NCI-H345 (cell line): ENCODE results near the gene FCHO1.

Experiments used
- DNase-seq: peaks from one replicate; lab custom pipeline; 2025; lab: John Stamatoyannopoulos, UW

The FCHO1 gene

DNA sequence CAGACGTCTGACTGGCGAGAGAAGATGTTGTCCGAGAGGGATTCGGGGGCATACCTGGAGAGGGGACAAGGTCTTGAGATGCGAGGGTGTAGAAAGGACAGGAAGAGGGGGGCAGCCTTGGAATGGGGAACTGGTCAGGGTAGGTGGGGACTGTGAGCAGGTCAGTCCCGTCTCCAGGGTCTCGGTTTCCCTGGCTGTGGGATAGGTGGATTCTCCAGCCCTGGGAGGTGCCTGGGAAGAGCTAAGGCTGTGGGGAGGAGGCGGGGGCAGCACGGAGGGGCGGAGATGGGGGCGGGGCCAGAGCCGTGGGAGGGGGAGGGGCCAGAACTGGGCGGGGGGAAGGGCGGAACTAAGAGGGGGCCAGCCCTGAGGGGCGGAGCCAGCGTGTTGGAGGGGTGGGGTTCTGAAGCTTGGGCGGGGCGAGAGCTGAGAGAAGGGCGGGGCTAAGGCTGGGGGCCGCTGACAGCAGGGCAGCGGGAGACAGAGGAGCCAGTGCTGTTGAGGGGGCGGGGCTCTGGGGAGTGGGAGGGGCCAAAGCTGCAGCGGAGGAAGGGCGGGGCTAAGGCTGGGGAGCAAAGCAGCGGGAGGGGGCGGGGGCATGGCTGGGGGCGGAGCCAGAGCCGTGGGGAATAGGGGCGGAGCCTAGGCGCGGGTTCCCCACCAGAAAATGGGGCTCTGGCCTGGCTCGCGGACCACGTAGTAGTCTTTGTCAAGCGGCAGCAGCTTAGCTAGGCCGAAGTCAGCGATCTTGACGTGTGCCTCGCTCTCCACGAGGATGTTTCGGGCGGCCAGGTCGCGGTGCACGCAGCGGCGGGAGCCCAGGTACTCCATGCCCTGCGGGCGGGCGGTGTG, 79.5 kb downstream of the FCHO1 start:
- DNase-seq = peak; percentile 72

DNA sequence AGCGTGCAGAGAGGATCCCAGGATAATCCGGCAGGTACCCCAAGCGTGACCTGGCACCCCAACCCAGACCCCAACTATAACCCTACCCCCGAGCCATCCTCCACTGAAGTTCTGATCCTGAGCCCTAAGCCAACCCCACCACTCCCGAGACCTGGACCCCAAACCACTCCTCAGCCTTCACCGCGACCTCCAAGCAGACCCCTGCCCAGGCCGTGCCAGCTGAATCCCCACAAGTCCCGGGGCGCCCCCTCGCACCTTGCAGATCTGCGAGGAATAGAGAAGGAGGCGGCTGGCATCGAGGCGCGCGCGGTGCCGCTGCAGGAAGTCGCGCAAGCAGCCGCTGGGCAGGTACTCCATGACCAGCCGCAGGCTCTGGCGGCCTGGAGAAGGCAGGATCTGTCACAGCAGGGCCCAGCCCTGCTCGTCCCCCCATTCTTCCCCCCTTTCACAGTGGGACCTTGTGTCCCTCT, 80.2 kb downstream of the FCHO1 start:
- DNase-seq = no peak

DNA sequence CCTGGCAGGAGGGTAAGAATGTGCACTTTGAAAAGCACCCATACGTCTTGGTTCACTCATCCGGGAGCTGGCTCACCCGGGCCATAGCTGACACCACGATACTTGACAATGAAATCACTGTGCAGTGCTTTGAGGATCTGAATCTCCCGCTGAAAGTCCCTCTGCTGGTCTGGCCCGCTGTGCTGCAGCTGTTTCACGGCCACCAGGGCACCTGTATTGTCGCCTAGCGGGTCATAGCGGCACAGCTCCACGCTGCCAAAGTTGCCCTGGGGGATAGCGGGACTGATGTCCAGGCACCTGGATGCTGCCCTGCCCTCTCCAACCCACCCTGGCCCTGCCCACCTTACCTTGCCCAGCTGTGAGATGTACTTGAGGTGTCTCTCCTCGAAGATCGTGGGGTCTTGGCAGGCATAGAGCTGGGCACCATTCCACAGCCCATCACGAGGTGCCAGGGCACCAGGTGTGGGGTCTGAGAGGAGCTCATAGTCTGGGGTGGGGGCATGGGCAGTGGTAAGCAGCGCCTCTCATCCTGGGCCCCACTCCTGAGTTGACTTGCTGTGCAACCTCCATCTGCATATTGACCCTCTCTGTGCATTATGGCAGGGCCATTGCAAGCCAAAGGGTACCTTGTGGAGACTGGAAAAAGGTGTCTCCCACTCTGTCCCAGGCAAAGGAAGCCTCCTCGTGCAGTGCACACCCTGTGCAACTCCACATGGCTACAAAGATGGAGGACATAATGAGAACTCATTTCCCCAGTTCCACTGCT, 81.3 kb downstream of the FCHO1 start:
- DNase-seq = no peak

DNA sequence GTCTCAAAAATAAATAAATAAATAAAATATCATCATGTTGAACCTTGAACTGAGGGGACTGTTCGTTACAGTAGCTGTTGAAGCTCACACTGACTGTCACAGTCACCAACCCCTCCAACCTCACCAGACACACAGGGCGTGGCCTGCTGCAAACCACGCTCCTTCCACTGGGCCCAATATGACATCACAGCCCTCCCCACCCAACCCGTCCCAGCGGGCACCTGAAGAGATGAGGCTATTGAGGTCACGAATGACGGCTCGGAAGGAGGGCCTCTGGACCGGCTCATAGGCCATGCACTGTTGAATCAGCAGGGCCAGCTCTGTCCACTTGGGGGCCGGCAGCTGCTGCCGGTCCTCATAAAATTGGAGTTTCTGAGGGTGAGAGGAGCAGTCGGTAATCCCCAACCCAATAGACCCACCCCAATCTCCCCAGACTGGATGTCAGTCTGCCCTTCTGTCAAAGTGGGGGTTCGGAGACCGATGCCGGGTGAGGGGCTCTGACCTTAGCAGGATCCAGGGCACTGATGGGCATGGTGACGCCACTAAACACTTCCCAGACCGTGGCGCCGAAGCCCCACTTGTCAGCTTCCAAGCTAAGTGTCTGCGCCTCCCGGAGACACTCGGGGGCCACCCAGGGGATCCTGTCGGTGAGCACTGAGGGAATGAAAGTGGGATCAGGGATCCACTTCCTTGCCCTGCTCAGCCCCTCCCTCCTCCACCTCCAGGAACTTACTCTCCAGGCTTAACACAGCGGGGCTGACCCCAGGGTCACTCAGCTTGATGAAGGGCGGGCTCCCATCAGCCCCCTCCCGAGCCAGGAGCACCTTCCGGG, 83.3 kb downstream of the FCHO1 start:
- no peak for DNase-seq

DNA sequence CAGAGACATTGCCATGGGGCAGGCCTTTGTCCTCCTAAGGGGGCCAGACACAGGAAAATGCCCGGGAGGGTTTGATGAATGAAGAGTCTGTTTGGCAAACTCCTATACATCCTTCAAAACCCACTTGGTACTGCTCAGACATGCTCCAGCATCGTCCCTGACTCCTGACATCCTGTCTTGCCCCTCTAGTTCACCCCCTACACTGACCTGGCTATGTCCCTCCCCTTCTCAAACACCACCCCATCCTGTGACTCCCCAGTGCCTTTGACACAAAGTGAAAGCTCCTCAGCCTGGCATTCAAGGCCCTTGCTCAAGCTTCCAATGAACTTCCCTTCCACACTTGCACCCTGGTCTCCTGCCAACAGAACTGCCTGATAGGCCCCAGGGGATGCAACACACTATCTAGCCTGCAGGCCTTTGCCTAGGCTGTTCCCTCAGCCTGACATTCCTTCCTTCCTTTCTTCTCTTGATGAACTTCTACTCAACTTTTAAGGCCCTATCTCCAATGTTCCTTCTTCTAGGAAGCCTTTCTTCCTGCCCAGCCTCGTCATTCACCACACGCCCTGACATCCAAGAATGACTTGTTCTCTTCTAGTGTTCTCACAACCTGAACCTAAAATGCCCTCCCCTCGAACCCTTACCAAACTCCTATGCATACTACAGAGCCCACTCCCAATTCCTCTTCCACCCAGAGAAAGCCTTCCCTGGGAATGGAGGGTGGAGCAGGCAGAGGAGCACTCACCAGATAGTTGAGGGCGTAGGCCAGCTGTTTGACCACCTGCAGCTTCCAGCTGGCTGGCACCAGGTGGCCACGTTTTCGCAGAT, 84.1 kb downstream of the FCHO1 start:
- peak; percentile 6 for DNase-seq

DNA sequence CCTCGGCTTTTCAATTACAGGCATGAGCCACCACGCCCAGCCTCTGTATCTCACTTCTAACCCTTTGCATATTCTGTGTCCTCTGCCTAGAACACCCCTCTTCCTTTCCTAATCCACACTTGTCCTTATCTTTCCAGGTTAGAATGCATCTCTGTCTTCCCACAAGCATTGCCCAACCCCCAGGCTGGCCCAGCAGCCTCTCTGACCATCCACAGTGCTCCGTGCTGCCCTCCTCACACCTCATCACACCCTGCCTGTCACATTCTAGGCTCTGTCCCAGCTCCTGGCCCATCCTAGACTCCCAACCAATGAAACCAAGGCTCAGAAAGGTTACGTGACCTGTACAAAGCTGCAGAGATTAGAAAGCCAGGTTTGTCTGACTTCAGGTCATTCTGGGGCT, 85.3 kb downstream of the FCHO1 start:
- no peak for DNase-seq

DNA sequence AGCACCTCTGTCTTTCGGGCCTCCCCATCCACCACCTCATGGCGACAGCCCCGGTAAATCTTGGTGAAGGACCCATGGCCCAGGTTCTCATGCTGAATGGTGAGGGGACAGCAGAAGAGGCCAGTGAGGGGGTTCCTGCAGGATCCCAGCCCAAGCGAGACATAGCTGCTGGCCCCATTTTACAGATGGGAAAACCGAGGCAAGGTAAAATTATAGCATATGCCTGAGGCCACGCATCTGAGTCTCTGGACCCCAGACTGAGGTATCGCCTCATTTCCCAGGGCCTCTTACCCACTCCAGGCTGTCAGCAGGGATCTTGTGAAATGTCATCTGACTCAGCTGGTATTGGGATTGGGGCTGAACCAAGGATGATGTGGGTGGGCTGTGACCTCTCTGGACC, 86.7 kb downstream of the FCHO1 start:
- DNase-seq = no peak
